Endothelial cell of umbilical vein (primary cell): ENCODE measurements around the gene TRPM8. TPM values are rescaled to one million over a fixed set of nuclear protein-coding genes. Genes with fewer than 3 reads are reported as not detected.

Experiments
- BruUV-seq: library from RNA; stranded (reverse); fragments of 400-500 nt; replicated peaks from 2 replicates; lab custom pipeline; 2021; lab: Mats Ljungman, UMichigan
- CTCF ChIA-PET: fragments of 300-600, 350-600 bp; sonication (Branson Sonifier 250); formaldehyde crosslinking; loops from one replicate; lab custom pipeline; 2021; ENCODE audit warnings: antibody characterized with exemption, inconsistent platforms; lab: Charles Lee
- POLR2A ChIA-PET: fragments of 300-600, 350-600 bp; sonication (Branson Sonifier 250); formaldehyde crosslinking; loops from one replicate; lab custom pipeline; 2021; ENCODE audit warnings: antibody characterized with exemption, inconsistent platforms; lab: Charles Lee
- DNase-seq: peaks from one replicate; pipeline ENCODE4 v3.0.0-alpha.2; 2011; ENCODE audit warnings: low read depth, low spot score
- FAIRE-seq: peaks from 2 replicates; lab custom pipeline; 2011; peaks lifted over from hg19 to GRCh38; lab: Jason Lieb, UNC
- H2AFZ ChIP-seq: 2 replicates; pipeline ENCODE4 v1.6.0; 2012; ENCODE audit warnings: low read depth, low read length, control low read depth, inconsistent platforms
- H3K27ac ChIP-seq: 2 replicates; pipeline ENCODE4 v1.5.1; 2011; ENCODE audit warnings: low read depth, mild to moderate bottlenecking, control low read depth, low read length, moderate library complexity; ENCODE audit not compliant: insufficient read depth
- H3K27me3 ChIP-seq, 2 experiments: 2 replicates each; pipeline versions ENCODE4 v1.6.0 to v1.6.1; 2011; ENCODE audit warnings: low read length in 2 of 2, mixed read lengths in 1 of 2; ENCODE audit not compliant: control insufficient read depth in 2 of 2, insufficient read depth in 2 of 2
- H3K36me3 ChIP-seq, 2 experiments: 2 replicates in 1 of 2; 3 replicates in 1 of 2; pipeline ENCODE4 v1.5.1; 2011; ENCODE audit warnings: low read length in 2 of 2, mild to moderate bottlenecking in 1 of 2, moderate library complexity in 1 of 2; ENCODE audit not compliant: control insufficient read depth in 2 of 2, insufficient read depth in 2 of 2; ENCODE audit errors: extremely low read depth in 1 of 2
- H3K4me1 ChIP-seq: 3 replicates; pipeline ENCODE4 v1.5.1; 2011; ENCODE audit warnings: mild to moderate bottlenecking, low read length; ENCODE audit not compliant: control insufficient read depth, insufficient read depth; ENCODE audit errors: extremely low read depth
- H3K4me2 ChIP-seq: 2 replicates; pipeline ENCODE4 v1.6.1; 2011; ENCODE audit warnings: low read length, control low read depth, mixed read lengths; ENCODE audit not compliant: insufficient read depth
- H3K4me3 ChIP-seq, 3 experiments: fragments of 200-600 bp in 1 of 3; sonication (generic), shearing (Covaris generic) in 1 of 3; replicated peaks in 1 of 3; 2 replicates each; pipeline ENCODE4 v1.5.1; 2011 to 2016; ENCODE audit warnings: control low read depth in 3 of 3, low read length in 3 of 3, mild to moderate bottlenecking in 2 of 3, inconsistent platforms in 1 of 3, low read depth in 1 of 3, moderate library complexity in 1 of 3; ENCODE audit not compliant: insufficient read depth in 1 of 3
- H3K79me2 ChIP-seq: 2 replicates; pipeline ENCODE4 v1.6.0; 2012; ENCODE audit warnings: low read length, inconsistent platforms; ENCODE audit not compliant: control insufficient read depth, insufficient read depth
- H3K9ac ChIP-seq: replicated peaks from 2 replicates; pipeline ENCODE3; 2011; ENCODE audit warnings: low read length, control low read depth; ENCODE audit not compliant: insufficient read depth; ENCODE audit errors: extremely low read depth
- H3K9me1 ChIP-seq: replicated peaks from 3 replicates; pipeline ENCODE4 v1.6.0; 2011; ENCODE audit warnings: mild to moderate bottlenecking, low read length; ENCODE audit not compliant: control insufficient read depth, insufficient read depth; ENCODE audit errors: extremely low read depth
- H3K9me3 ChIP-seq: replicated peaks from 2 replicates; pipeline ENCODE4 v1.5.1; 2012; ENCODE audit warnings: low read length, inconsistent platforms; ENCODE audit not compliant: control insufficient read depth, insufficient read depth
- H4K20me1 ChIP-seq: replicated peaks from 2 replicates; pipeline ENCODE3; 2011; ENCODE audit warnings: mild to moderate bottlenecking, low read length; ENCODE audit not compliant: control insufficient read depth, insufficient read depth; ENCODE audit errors: extremely low read depth
- CTCF ChIP-seq, 2 donors: IDR thresholded peaks; 1 replicate in 1 of 2; 2 replicates in 1 of 2; pipeline ENCODE4 v1.5.1; 2011; ENCODE audit warnings: low read length in 2 of 2, mild to moderate bottlenecking in 2 of 2, moderate library complexity in 2 of 2, control low read depth in 1 of 2, inconsistent platforms in 1 of 2, low read depth in 1 of 2; ENCODE audit not compliant: insufficient read depth in 1 of 2; ENCODE audit errors: extremely low read depth in 1 of 2
- EZH2 ChIP-seq: IDR thresholded peaks from 2 replicates; pipeline ENCODE4 v1.6.1; 2012; ENCODE audit warnings: borderline replicate concordance, low read depth, mild to moderate bottlenecking, moderate library complexity, low read length, inconsistent platforms; ENCODE audit not compliant: severe bottlenecking
- FOS ChIP-seq: IDR thresholded peaks from 2 replicates; pipeline ENCODE4 v1.6.1; 2011; ENCODE audit warnings: mild to moderate bottlenecking, low read length, moderate library complexity, borderline replicate concordance; ENCODE audit not compliant: insufficient read depth
- GATA2 ChIP-seq: IDR thresholded peaks from 2 replicates; pipeline ENCODE4 v1.7.0; 2011; ENCODE audit warnings: low read depth, mild to moderate bottlenecking, moderate library complexity, mixed read lengths, low read length; ENCODE audit not compliant: insufficient read length, insufficient read depth
- JUN ChIP-seq: IDR thresholded peaks from 2 replicates; pipeline ENCODE4 v1.6.1; 2011; ENCODE audit warnings: borderline replicate concordance, low read depth; ENCODE audit not compliant: insufficient read length, insufficient read depth
- MYC ChIP-seq: IDR thresholded peaks from one replicate; pipeline ENCODE4 v1.6.1; 2011; ENCODE audit warnings: mild to moderate bottlenecking, low read depth, low read length
- POLR2A ChIP-seq: IDR thresholded peaks from 2 replicates; pipeline ENCODE4 v1.6.1; 2012; ENCODE audit warnings: low read depth, mild to moderate bottlenecking, control low read depth, low read length
- POLR2AphosphoS5 ChIP-seq: IDR thresholded peaks from 2 replicates; pipeline ENCODE4 v1.6.1; 2012; ENCODE audit warnings: low read depth, mild to moderate bottlenecking, control low read depth, low read length, moderate library complexity; ENCODE audit not compliant: insufficient read depth
- dilution Hi-C: fragments of 300-500 bp; cut with MboI; formaldehyde crosslinking; loops from one replicate; pipeline ENCODE4 v1.15.0; 2019; ENCODE audit warnings: low sequenced_read_pairs; ENCODE audit not compliant: extremely low pct_ligation_motif_present
- intact Hi-C: fragments of 100-400 bp; cut with micrococcal nuclease; formaldehyde crosslinking; loops from one replicate; pipeline ENCODE4 v1.10.0; 2022
- polyA plus RNA-seq, 4 experiments: library from polyadenylated mRNA; depleted of rRNA in 3 of 4; stranded (reverse) in 3 of 4; unstranded in 1 of 4; fragments of >200 nt; gene quantifications; 2 replicates each; pipeline versions ENCODE4 v1.2.1 to v1.2.3, GENCODE V29; 2011 to 2012; ENCODE audit warnings: missing spikeins in 1 of 4
- total RNA-seq: library from RNA; stranded (reverse); gene quantifications from 2 replicates; pipeline ENCODE4 v1.2.3, GENCODE V29; 2021
- TF ChIP-seq, protein P1 (sequence below): IDR thresholded peaks from 2 replicates; pipeline ENCODE4 v1.6.1; 2011; ENCODE audit not compliant: insufficient read depth, insufficient read length

TRPM8 gene
- total and polyA plus RNA-seq, 2 donors (not counting 3 experiments of a cell fraction or from before 2014, with no cell fraction given) = not detected

GRCh38 chr2:233994151-233994550, 77.0 kb downstream of the TRPM8 start:
- ChIA-PET CTCF (interaction anchor here (0.9 kb wide), 1 partner anchor 19 kb away, joined by 3 read pairs; no protein-coding TSS in a partner anchor), POLR2A (no interaction called here)
- DNase-seq (no peak), FAIRE-seq (no peak)
- intact Hi-C loops = no loop called here
- Histone ChIP-seq H3K27ac (no peak overlapping the region), H3K79me2 (no peaks in the 10 kb centered on the region), H3K36me3 (no peaks in the 10 kb centered on the region), H3K9ac (no peak overlapping the region), H3K4me1 (no peaks in the 10 kb centered on the region), H3K4me3 (no peak overlapping the region), H3K9me1 (no peaks in the 10 kb centered on the region), H3K4me2 (no peak overlapping the region), H3K9me3 (no peaks in the 10 kb centered on the region), H2AFZ (no peak overlapping the region), H3K27me3 (peaks cover 2 to 4% of the 10 kb centered on the region in 2 experiments), H4K20me1 (no peaks in the 10 kb centered on the region)
- no peak for TF ChIP-seq MYC
- TF ChIP-seq FOS = no peak
- TF ChIP-seq CTCF (IDR thresholded peaks at IDR 0.05; ENCODE audit: extremely low read depth in 1 of 2, insufficient read depth in 1 of 2, low read depth in 1 of 2, low read length in 2 of 2) = no peak
- TF ChIP-seq EZH2 = no peak
- TF ChIP-seq GATA2 = no peak
- TF ChIP-seq, protein P1, sequence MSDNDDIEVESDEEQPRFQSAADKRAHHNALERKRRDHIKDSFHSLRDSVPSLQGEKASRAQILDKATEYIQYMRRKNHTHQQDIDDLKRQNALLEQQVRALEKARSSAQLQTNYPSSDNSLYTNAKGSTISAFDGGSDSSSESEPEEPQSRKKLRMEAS = no peak
- TF ChIP-seq POLR2AphosphoS5 = no peak
- no peak for TF ChIP-seq POLR2A
- no peak for TF ChIP-seq JUN
- BruUV-seq = no TSS peak
- dilution Hi-C loops = no loop called here
